ENCODE data around the gene SCARB1. TPM values are rescaled to one million over a fixed set of nuclear protein-coding genes. Genes with fewer than 3 reads are reported as not detected.

The SCARB1 gene
- total RNA-seq, 1 experiment from 2014 or later: 31.3 TPM

DNA sequence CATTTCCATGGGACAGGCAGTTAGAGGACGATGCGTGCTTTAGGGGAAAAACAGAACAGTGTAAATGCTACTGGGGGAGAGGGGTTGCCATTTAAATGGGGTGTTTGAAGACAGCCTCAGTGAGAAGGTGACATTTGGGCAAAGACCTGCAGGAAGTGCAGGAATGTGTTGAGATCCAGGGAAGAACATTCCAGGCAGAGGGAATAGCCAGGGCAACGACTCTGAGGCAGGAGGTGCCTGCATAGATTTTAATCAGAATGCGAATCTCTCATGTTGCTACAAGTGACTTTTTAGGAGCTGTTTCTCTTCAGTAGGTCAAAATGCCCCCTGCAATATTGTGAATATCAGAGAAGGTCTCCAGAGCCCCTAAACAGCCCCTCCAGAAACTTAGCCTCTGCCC, 7.6 kb upstream of the SCARB1 start:
- Histone ChIP-seq H4K91ac (ENCODE audit: insufficient read length, low read depth, low read length) (no peak overlapping the region), H2BK20ac (ENCODE audit: low read depth, low read length, poor library complexity, severe bottlenecking) (no peak overlapping the region), H2BK15ac (ENCODE audit: low read depth, low read length) (no peak overlapping the region), H3K23me2 (ENCODE audit: insufficient read length, low read depth, low read length, poor library complexity, severe bottlenecking) (no peaks in the 10 kb centered on the region), H3K9me3 (ENCODE audit: control insufficient read depth, low read depth, low read length) (no peaks in the 10 kb centered on the region), H3K9ac (ENCODE audit: extremely low read depth, insufficient read length, low read length) (no peak overlapping the region), H3K4ac (ENCODE audit: low read depth, low read length) (no peak overlapping the region), H3K79me1 (ENCODE audit: insufficient read depth, low read depth, low read length, poor library complexity, severe bottlenecking) (no peaks in the 10 kb centered on the region), H3K23ac (ENCODE audit: insufficient read length, low read depth, low read length) (no peak overlapping the region), H3K4me1 (ENCODE audit: insufficient read depth, low read length) (no peaks in the 10 kb centered on the region), H2BK12ac (ENCODE audit: insufficient read length, low read depth, low read length) (no peak overlapping the region), H3K4me2 (ENCODE audit: insufficient read depth, insufficient read length, low read length) (no peak overlapping the region), H4K20me1 (ENCODE audit: control insufficient read depth, insufficient read depth, insufficient read length) (no peaks in the 10 kb centered on the region), H3K14ac (ENCODE audit: insufficient read depth, low read length) (no peak overlapping the region), H3K27me3 (ENCODE audit: insufficient read depth, low read length) (no peaks in the 10 kb centered on the region), H3T11ph (ENCODE audit: low read length) (no peak overlapping the region), H3K27ac (ENCODE audit: insufficient read length, low read depth, low read length) (no peak overlapping the region), H4K8ac (replicated peaks; ENCODE audit: insufficient read length, low read depth, low read length) (no peak overlapping the region), H3K56ac (ENCODE audit: insufficient read length, low read depth, low read length) (no peak overlapping the region), H3K18ac (ENCODE audit: insufficient read length, low read depth, low read length) (no peak overlapping the region), H2AK5ac (ENCODE audit: insufficient read length, low read length) (no peak overlapping the region), H2AFZ (ENCODE audit: low read length) (no peak overlapping the region), H3K79me2 (ENCODE audit: insufficient read depth, low read length) (no peaks in the 10 kb centered on the region), H2BK120ac (ENCODE audit: low read depth, low read length, poor library complexity, severe bottlenecking) (no peak overlapping the region), H2BK5ac (ENCODE audit: insufficient read length, low read length) (no peak overlapping the region), H4K5ac (ENCODE audit: insufficient read length, low read depth, low read length) (no peak overlapping the region)
- DNase-seq: no peak
- Mint-ChIP-seq H3K27ac (no peak overlapping the region), H3K9me3 (no peaks in the 10 kb centered on the region), H3K27me3 (ENCODE audit: low read depth) (peaks cover 10% of the 10 kb centered on the region), H3K4me1 (peaks cover 10 to 13% of the 10 kb centered on the region in 2 experiments), H3K4me3 (no peak overlapping the region), H3K36me3 (ENCODE audit: insufficient read depth in 1 of 3, low read depth in 3 of 3) (no peaks in the 10 kb centered on the region)
- WGBS (ENCODE audit: extremely low coverage, insufficient read length, low lambda C conversion rate): no CpG with 5 or more reads among the region's 4 CpGs
- TF ChIP-seq, protein P1, sequence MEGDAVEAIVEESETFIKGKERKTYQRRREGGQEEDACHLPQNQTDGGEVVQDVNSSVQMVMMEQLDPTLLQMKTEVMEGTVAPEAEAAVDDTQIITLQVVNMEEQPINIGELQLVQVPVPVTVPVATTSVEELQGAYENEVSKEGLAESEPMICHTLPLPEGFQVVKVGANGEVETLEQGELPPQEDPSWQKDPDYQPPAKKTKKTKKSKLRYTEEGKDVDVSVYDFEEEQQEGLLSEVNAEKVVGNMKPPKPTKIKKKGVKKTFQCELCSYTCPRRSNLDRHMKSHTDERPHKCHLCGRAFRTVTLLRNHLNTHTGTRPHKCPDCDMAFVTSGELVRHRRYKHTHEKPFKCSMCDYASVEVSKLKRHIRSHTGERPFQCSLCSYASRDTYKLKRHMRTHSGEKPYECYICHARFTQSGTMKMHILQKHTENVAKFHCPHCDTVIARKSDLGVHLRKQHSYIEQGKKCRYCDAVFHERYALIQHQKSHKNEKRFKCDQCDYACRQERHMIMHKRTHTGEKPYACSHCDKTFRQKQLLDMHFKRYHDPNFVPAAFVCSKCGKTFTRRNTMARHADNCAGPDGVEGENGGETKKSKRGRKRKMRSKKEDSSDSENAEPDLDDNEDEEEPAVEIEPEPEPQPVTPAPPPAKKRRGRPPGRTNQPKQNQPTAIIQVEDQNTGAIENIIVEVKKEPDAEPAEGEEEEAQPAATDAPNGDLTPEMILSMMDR (conservative IDR thresholded peaks at IDR 0.05): no peak
